ENCODE results near the gene GPC3. TPM values are rescaled to one million over a fixed set of nuclear protein-coding genes. Genes with fewer than 3 reads are reported as not detected.

The GPC3 gene
- total RNA-seq, 1 donor from 2014 or later = 6.7 TPM

GRCh38 chrX:133586443-133586842, 399.0 kb downstream of the GPC3 start:
- DNase-seq (no peak), ATAC-seq (ENCODE audit: poor library complexity) (no peak)
- intact Hi-C loops (cut with DNase I) = no loop called here

- ATAC-seq (ENCODE audit: poor library complexity) = no peak
- no peak for DNase-seq
Measured at GRCh38 chrX:133583825-133584224, 401.6 kb downstream of the GPC3 start.

GRCh38 chrX:133580625-133581024, 404.8 kb downstream of the GPC3 start:
- no peak for ATAC-seq (ENCODE audit: poor library complexity)
- intact Hi-C loops (cut with DNase I) = no loop called here

More at GRCh38 chrX:133583825-133584224, 401.6 kb downstream of the GPC3 start:
- intact Hi-C loops (cut with DNase I) = no loop called here

GRCh38 chrX:133579631-133580030, 405.8 kb downstream of the GPC3 start:
- ATAC-seq (ENCODE audit: poor library complexity) = no peak
- DNase-seq = no peak
- intact Hi-C loops (cut with DNase I) = no loop called here

More at GRCh38 chrX:133580625-133581024, 404.8 kb downstream of the GPC3 start:
- DNase-seq = no peak

GRCh38 chrX:133576876-133577275, 408.5 kb downstream of the GPC3 start:
- ATAC-seq (ENCODE audit: poor library complexity) (no peak), DNase-seq (no peak)
- intact Hi-C loops (cut with DNase I) = no loop called here

GRCh38 chrX:133575501-133576136, 409.8 kb downstream of the GPC3 start:
- ATAC-seq (ENCODE audit: poor library complexity) (no peak), DNase-seq (no peak)
- intact Hi-C loops (cut with DNase I) = no loop called here

- DNase-seq = no peak
- no peak for ATAC-seq (ENCODE audit: poor library complexity)
- intact Hi-C loops (cut with DNase I) = no loop called here
Measured at GRCh38 chrX:133574716-133575115, 410.7 kb downstream of the GPC3 start.

GRCh38 chrX:133570549-133570948, 414.8 kb downstream of the GPC3 start:
- ATAC-seq (ENCODE audit: poor library complexity) (no peak), DNase-seq (no peak)
- intact Hi-C loops (cut with DNase I) = no loop called here

- DNase-seq (no peak), ATAC-seq (ENCODE audit: poor library complexity) (no peak)
- intact Hi-C loops (cut with DNase I) = no loop called here
Measured at GRCh38 chrX:133569217-133569616, 416.2 kb downstream of the GPC3 start.

- intact Hi-C loops (cut with DNase I) = no loop called here
- ATAC-seq (ENCODE audit: poor library complexity) (no peak), DNase-seq (no peak)
Measured at GRCh38 chrX:133568109-133568508, 417.3 kb downstream of the GPC3 start.

GRCh38 chrX:133566876-133567275, 418.5 kb downstream of the GPC3 start:
- DNase-seq = no peak
- intact Hi-C loops (cut with DNase I) = no loop called here
- no peak for ATAC-seq (ENCODE audit: poor library complexity)

GRCh38 chrX:133563705-133564104, 421.7 kb downstream of the GPC3 start:
- no peak for DNase-seq
- peak; percentile 58 for ATAC-seq (ENCODE audit: poor library complexity)
- intact Hi-C loops (cut with DNase I) = no loop called here

- intact Hi-C loops (cut with DNase I) = no loop called here
- no peak for DNase-seq
- no peak for ATAC-seq (ENCODE audit: poor library complexity)
Measured at GRCh38 chrX:133561251-133561650, 424.1 kb downstream of the GPC3 start.

- DNase-seq (no peak), ATAC-seq (ENCODE audit: poor library complexity) (no peak)
- intact Hi-C loops (cut with DNase I) = no loop called here
Measured at GRCh38 chrX:133559909-133560308, 425.5 kb downstream of the GPC3 start.

- intact Hi-C loops (cut with DNase I) = no loop called here
- ATAC-seq (ENCODE audit: poor library complexity) (no peak), DNase-seq (no peak)
Measured at GRCh38 chrX:133555782-133556458, 429.5 kb downstream of the GPC3 start.

GRCh38 chrX:133550665-133551485, 434.5 kb downstream of the GPC3 start:
- DNase-seq = no peak
- intact Hi-C loops (cut with DNase I) = no loop called here
- no peak for ATAC-seq (ENCODE audit: poor library complexity)

- ATAC-seq (ENCODE audit: poor library complexity) = no peak
- intact Hi-C loops (cut with DNase I) = no loop called here
- no peak for DNase-seq
Measured at GRCh38 chrX:133549295-133549933, 436.0 kb downstream of the GPC3 start.

GRCh38 chrX:133546441-133546840, 439.0 kb downstream of the GPC3 start:
- intact Hi-C loops (cut with DNase I) = no loop called here
- no peak for ATAC-seq (ENCODE audit: poor library complexity)

GRCh38 chrX:133544778-133545177, 440.6 kb downstream of the GPC3 start:
- ATAC-seq (ENCODE audit: poor library complexity) = no peak
- DNase-seq = no peak
- intact Hi-C loops (cut with DNase I) = no loop called here

More at GRCh38 chrX:133546441-133546840, 439.0 kb downstream of the GPC3 start:
- DNase-seq = no peak
